Endothelial cell of umbilical vein (primary cell): ENCODE results near the gene AIDA. TPM values are rescaled to one million over a fixed set of nuclear protein-coding genes. Genes with fewer than 3 reads are reported as not detected.

Experiments
- BruUV-seq: library from RNA; stranded (reverse); fragments of 400-500 nt; replicated peaks from 2 replicates; lab custom pipeline; 2021; lab: Mats Ljungman, UMichigan
- CTCF ChIA-PET: fragments of 300-600, 350-600 bp; sonication (Branson Sonifier 250); formaldehyde crosslinking; loops from one replicate; lab custom pipeline; 2021; ENCODE audit warnings: antibody characterized with exemption, inconsistent platforms; lab: Charles Lee
- POLR2A ChIA-PET: fragments of 300-600, 350-600 bp; sonication (Branson Sonifier 250); formaldehyde crosslinking; loops from one replicate; lab custom pipeline; 2021; ENCODE audit warnings: antibody characterized with exemption, inconsistent platforms; lab: Charles Lee
- DNase-seq: peaks from one replicate; pipeline ENCODE4 v3.0.0-alpha.2; 2011; ENCODE audit warnings: low read depth, low spot score
- FAIRE-seq: peaks from 2 replicates; lab custom pipeline; 2011; peaks lifted over from hg19 to GRCh38; lab: Jason Lieb, UNC
- H2AFZ ChIP-seq: 2 replicates; pipeline ENCODE4 v1.6.0; 2012; ENCODE audit warnings: low read depth, low read length, control low read depth, inconsistent platforms
- H3K27ac ChIP-seq: 2 replicates; pipeline ENCODE4 v1.5.1; 2011; ENCODE audit warnings: low read depth, mild to moderate bottlenecking, control low read depth, low read length, moderate library complexity; ENCODE audit not compliant: insufficient read depth
- H3K27me3 ChIP-seq, 2 experiments: 2 replicates each; pipeline versions ENCODE4 v1.6.0 to v1.6.1; 2011; ENCODE audit warnings: low read length in 2 of 2, mixed read lengths in 1 of 2; ENCODE audit not compliant: control insufficient read depth in 2 of 2, insufficient read depth in 2 of 2
- H3K36me3 ChIP-seq, 2 experiments: 2 replicates in 1 of 2; 3 replicates in 1 of 2; pipeline ENCODE4 v1.5.1; 2011; ENCODE audit warnings: low read length in 2 of 2, mild to moderate bottlenecking in 1 of 2, moderate library complexity in 1 of 2; ENCODE audit not compliant: control insufficient read depth in 2 of 2, insufficient read depth in 2 of 2; ENCODE audit errors: extremely low read depth in 1 of 2
- H3K4me1 ChIP-seq: 3 replicates; pipeline ENCODE4 v1.5.1; 2011; ENCODE audit warnings: mild to moderate bottlenecking, low read length; ENCODE audit not compliant: control insufficient read depth, insufficient read depth; ENCODE audit errors: extremely low read depth
- H3K4me2 ChIP-seq: 2 replicates; pipeline ENCODE4 v1.6.1; 2011; ENCODE audit warnings: low read length, control low read depth, mixed read lengths; ENCODE audit not compliant: insufficient read depth
- H3K4me3 ChIP-seq, 3 experiments: fragments of 200-600 bp in 1 of 3; sonication (generic), shearing (Covaris generic) in 1 of 3; replicated peaks in 1 of 3; 2 replicates each; pipeline ENCODE4 v1.5.1; 2011 to 2016; ENCODE audit warnings: control low read depth in 3 of 3, low read length in 3 of 3, mild to moderate bottlenecking in 2 of 3, inconsistent platforms in 1 of 3, low read depth in 1 of 3, moderate library complexity in 1 of 3; ENCODE audit not compliant: insufficient read depth in 1 of 3
- H3K79me2 ChIP-seq: 2 replicates; pipeline ENCODE4 v1.6.0; 2012; ENCODE audit warnings: low read length, inconsistent platforms; ENCODE audit not compliant: control insufficient read depth, insufficient read depth
- H3K9ac ChIP-seq: replicated peaks from 2 replicates; pipeline ENCODE3; 2011; ENCODE audit warnings: low read length, control low read depth; ENCODE audit not compliant: insufficient read depth; ENCODE audit errors: extremely low read depth
- H3K9me1 ChIP-seq: replicated peaks from 3 replicates; pipeline ENCODE4 v1.6.0; 2011; ENCODE audit warnings: mild to moderate bottlenecking, low read length; ENCODE audit not compliant: control insufficient read depth, insufficient read depth; ENCODE audit errors: extremely low read depth
- H3K9me3 ChIP-seq: replicated peaks from 2 replicates; pipeline ENCODE4 v1.5.1; 2012; ENCODE audit warnings: low read length, inconsistent platforms; ENCODE audit not compliant: control insufficient read depth, insufficient read depth
- H4K20me1 ChIP-seq: replicated peaks from 2 replicates; pipeline ENCODE3; 2011; ENCODE audit warnings: mild to moderate bottlenecking, low read length; ENCODE audit not compliant: control insufficient read depth, insufficient read depth; ENCODE audit errors: extremely low read depth
- EZH2 ChIP-seq: IDR thresholded peaks from 2 replicates; pipeline ENCODE4 v1.6.1; 2012; ENCODE audit warnings: borderline replicate concordance, low read depth, mild to moderate bottlenecking, moderate library complexity, low read length, inconsistent platforms; ENCODE audit not compliant: severe bottlenecking
- FOS ChIP-seq: IDR thresholded peaks from 2 replicates; pipeline ENCODE4 v1.6.1; 2011; ENCODE audit warnings: mild to moderate bottlenecking, low read length, moderate library complexity, borderline replicate concordance; ENCODE audit not compliant: insufficient read depth
- GATA2 ChIP-seq: IDR thresholded peaks from 2 replicates; pipeline ENCODE4 v1.7.0; 2011; ENCODE audit warnings: low read depth, mild to moderate bottlenecking, moderate library complexity, mixed read lengths, low read length; ENCODE audit not compliant: insufficient read length, insufficient read depth
- JUN ChIP-seq: IDR thresholded peaks from 2 replicates; pipeline ENCODE4 v1.6.1; 2011; ENCODE audit warnings: borderline replicate concordance, low read depth; ENCODE audit not compliant: insufficient read length, insufficient read depth
- MYC ChIP-seq: IDR thresholded peaks from one replicate; pipeline ENCODE4 v1.6.1; 2011; ENCODE audit warnings: mild to moderate bottlenecking, low read depth, low read length
- POLR2A ChIP-seq: IDR thresholded peaks from 2 replicates; pipeline ENCODE4 v1.6.1; 2012; ENCODE audit warnings: low read depth, mild to moderate bottlenecking, control low read depth, low read length
- POLR2AphosphoS5 ChIP-seq: IDR thresholded peaks from 2 replicates; pipeline ENCODE4 v1.6.1; 2012; ENCODE audit warnings: low read depth, mild to moderate bottlenecking, control low read depth, low read length, moderate library complexity; ENCODE audit not compliant: insufficient read depth
- dilution Hi-C: fragments of 300-500 bp; cut with MboI; formaldehyde crosslinking; loops from one replicate; pipeline ENCODE4 v1.15.0; 2019; ENCODE audit warnings: low sequenced_read_pairs; ENCODE audit not compliant: extremely low pct_ligation_motif_present
- intact Hi-C: fragments of 100-400 bp; cut with micrococcal nuclease; formaldehyde crosslinking; loops from one replicate; pipeline ENCODE4 v1.10.0; 2022
- polyA plus RNA-seq, 4 experiments: library from polyadenylated mRNA; depleted of rRNA in 3 of 4; stranded (reverse) in 3 of 4; unstranded in 1 of 4; fragments of >200 nt; gene quantifications; 2 replicates each; pipeline versions ENCODE4 v1.2.1 to v1.2.3, GENCODE V29; 2011 to 2012; ENCODE audit warnings: missing spikeins in 1 of 4
- total RNA-seq: library from RNA; stranded (reverse); gene quantifications from 2 replicates; pipeline ENCODE4 v1.2.3, GENCODE V29; 2021
- TF ChIP-seq, protein P1 (sequence below): IDR thresholded peaks from 2 replicates; pipeline ENCODE4 v1.6.1; 2011; ENCODE audit not compliant: insufficient read depth, insufficient read length
- TF ChIP-seq, protein P2 (sequence below), 2 donors: IDR thresholded peaks; 1 replicate in 1 of 2; 2 replicates in 1 of 2; pipeline ENCODE4 v1.5.1; 2011; ENCODE audit warnings: low read length in 2 of 2, mild to moderate bottlenecking in 2 of 2, moderate library complexity in 2 of 2, control low read depth in 1 of 2, inconsistent platforms in 1 of 2, low read depth in 1 of 2; ENCODE audit not compliant: insufficient read depth in 1 of 2; ENCODE audit errors: extremely low read depth in 1 of 2

The AIDA gene
- total and polyA plus RNA-seq, 2 donors (not counting 3 experiments of a cell fraction or from before 2014, with no cell fraction given): 32.8 to 75.4 TPM

DNA sequence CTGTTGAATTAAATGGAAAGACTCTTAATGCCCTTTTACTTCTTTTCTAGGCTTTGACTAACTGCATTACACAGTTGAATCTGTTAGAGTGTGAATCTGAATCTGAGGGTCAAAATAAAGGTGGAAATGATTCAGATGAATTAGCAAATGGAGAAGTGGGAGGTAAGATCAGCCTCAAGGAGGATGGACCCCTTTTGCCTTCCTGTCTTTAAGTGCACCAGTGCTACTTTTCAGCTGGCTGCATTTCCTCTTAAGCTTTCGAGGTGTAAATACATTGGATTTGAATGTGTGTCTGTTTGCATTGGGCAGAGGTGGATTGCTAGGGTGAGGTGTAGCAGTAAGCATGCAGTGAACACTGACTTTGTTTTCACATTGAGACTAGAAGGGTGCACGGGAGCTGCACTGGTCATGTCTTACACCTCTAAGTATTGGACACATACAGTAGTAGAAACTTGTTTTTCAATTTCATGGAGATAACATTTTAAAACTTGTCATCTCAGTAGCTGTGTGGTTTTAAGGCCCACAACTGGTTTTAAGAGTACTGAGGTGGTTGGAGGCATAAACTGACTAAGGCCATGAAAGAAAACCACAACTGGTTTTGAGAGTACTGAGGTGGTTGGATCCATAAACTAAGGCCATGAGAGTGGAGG lies 59.0 kb downstream of the AIDA start:
- intact Hi-C loops (no loop called here), dilution Hi-C loops (no loop called here)
- Histone ChIP-seq H3K79me2 (no peaks in the 10 kb centered on the region), H3K9ac (no peak overlapping the region), H3K4me3 (no peak overlapping the region), H3K4me1 (no peaks in the 10 kb centered on the region), H3K9me1 (no peaks in the 10 kb centered on the region), H2AFZ (no peak overlapping the region), H3K27me3 (no peaks in the 10 kb centered on the region), H3K9me3 (no peaks in the 10 kb centered on the region), H3K27ac (no peak overlapping the region), H3K36me3 (peaks cover 17 to 30% of the 10 kb centered on the region in 2 experiments), H3K4me2 (no peak overlapping the region), H4K20me1 (no peaks in the 10 kb centered on the region)
- DNase-seq (no peak), FAIRE-seq (no peak)
- no TSS peak for BruUV-seq
- POLR2A ChIA-PET: no interaction called here
- TF ChIP-seq, protein P1, sequence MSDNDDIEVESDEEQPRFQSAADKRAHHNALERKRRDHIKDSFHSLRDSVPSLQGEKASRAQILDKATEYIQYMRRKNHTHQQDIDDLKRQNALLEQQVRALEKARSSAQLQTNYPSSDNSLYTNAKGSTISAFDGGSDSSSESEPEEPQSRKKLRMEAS: no peak
- TF ChIP-seq JUN (no peak), POLR2A (no peak), POLR2AphosphoS5 (no peak), EZH2 (no peak), MYC (no peak), FOS (no peak), GATA2 (no peak)
- TF ChIP-seq, protein P2, sequence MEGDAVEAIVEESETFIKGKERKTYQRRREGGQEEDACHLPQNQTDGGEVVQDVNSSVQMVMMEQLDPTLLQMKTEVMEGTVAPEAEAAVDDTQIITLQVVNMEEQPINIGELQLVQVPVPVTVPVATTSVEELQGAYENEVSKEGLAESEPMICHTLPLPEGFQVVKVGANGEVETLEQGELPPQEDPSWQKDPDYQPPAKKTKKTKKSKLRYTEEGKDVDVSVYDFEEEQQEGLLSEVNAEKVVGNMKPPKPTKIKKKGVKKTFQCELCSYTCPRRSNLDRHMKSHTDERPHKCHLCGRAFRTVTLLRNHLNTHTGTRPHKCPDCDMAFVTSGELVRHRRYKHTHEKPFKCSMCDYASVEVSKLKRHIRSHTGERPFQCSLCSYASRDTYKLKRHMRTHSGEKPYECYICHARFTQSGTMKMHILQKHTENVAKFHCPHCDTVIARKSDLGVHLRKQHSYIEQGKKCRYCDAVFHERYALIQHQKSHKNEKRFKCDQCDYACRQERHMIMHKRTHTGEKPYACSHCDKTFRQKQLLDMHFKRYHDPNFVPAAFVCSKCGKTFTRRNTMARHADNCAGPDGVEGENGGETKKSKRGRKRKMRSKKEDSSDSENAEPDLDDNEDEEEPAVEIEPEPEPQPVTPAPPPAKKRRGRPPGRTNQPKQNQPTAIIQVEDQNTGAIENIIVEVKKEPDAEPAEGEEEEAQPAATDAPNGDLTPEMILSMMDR (IDR thresholded peaks at IDR 0.05; ENCODE audit: extremely low read depth in 1 of 2, insufficient read depth in 1 of 2, low read depth in 1 of 2, low read length in 2 of 2): no peak
- CTCF ChIA-PET: no interaction called here
